ENCODE data around the gene TMEM154.

- no peak for TF ChIP-seq CTCF (IDR thresholded peaks at IDR 0.05)
- TF ChIP-seq POLR2A (IDR thresholded peaks at IDR 0.05), result no peak
- TF ChIP-seq EP300 (IDR thresholded peaks at IDR 0.05), result no peak
Observed at GRCh38 chr4:152606753-152607152, 73.0 kb downstream of the TMEM154 start.

Data from tibial nerve (tissue), 4 donors.